ENCODE results near the gene DDRGK1. TPM values are rescaled to one million over a fixed set of nuclear protein-coding genes. Genes with fewer than 3 reads are reported as not detected.

DDRGK1 gene
- polyA plus RNA-seq, 2 of the 4 experiments (the other 2 are of a cell fraction) = 87.4 to 120 TPM

GRCh38 chr20:3163099-3164042 is 41.1 kb downstream of the DDRGK1 start:
- CTCF ChIA-PET = interaction anchor here (0.6 to 3.3 kb wide), 6 partner anchors 8 to 54 kb away, joined by 3 to 17 read pairs (median 4); no protein-coding TSS in a partner anchor
- ATAC-seq (no peak; a peak in 1 of 6 replicates), FAIRE-seq (no peak), DNase-seq (ENCODE audit: low read depth in 1 of 2, low spot score in 1 of 2) (no peak)
- no peak overlapping the region for H3K4me2 ChIP-seq
- H3K27ac ChIP-seq = no peak overlapping the region
- TF ChIP-seq MAZ (IDR thresholded peaks at IDR 0.05; ENCODE audit: borderline replicate concordance, low read depth, low read length) (no peak), MAFK (IDR thresholded peaks at IDR 0.05; ENCODE audit: partially characterized antibody) (no peak), FOXS1 (CRISPR knock-in tag; IDR thresholded peaks at IDR 0.05) (no peak), REST (IDR thresholded peaks at IDR 0.05) (no peak), EHMT2 (IDR thresholded peaks at IDR 0.05; ENCODE audit: low read depth) (no peak), RARB (CRISPR knock-in tag; IDR thresholded peaks at IDR 0.05) (no peak), CEBPB (IDR thresholded peaks at IDR 0.05) (no peak), BHLHE40 (IDR thresholded peaks at IDR 0.05; ENCODE audit: low read depth, low read length) (no peak), NFE2L2 (conservative IDR thresholded peaks at IDR 0.05; ENCODE audit: low read length) (no peak), KDM5A (IDR thresholded peaks at IDR 0.05) (no peak), ZFP36 (IDR thresholded peaks at IDR 0.05; ENCODE audit: borderline replicate concordance, partially characterized antibody) (no peak)
- TF ChIP-seq, protein P1, sequence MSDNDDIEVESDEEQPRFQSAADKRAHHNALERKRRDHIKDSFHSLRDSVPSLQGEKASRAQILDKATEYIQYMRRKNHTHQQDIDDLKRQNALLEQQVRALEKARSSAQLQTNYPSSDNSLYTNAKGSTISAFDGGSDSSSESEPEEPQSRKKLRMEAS (IDR thresholded peaks at IDR 0.05) = no peak
- peaks cover 3% of the 10 kb centered on the region; the same call in 2 of the 3 replicates for H3K4me1 ChIP-seq
- H3K4me3 ChIP-seq = no peak overlapping the region
- POLR2A ChIA-PET = no interaction called here
- 81% methylated on average over 14 of the region's 14 CpGs for WGBS (ENCODE audit: missing lambda C conversion rate)
- H3K9me3 ChIP-seq = no peaks in the 10 kb centered on the region

GRCh38 chr20:3162080-3162611 is 42.3 kb downstream of the DDRGK1 start:
- POLR2A ChIA-PET = no interaction called here
- no peak for FAIRE-seq
- H3K4me1 ChIP-seq = peaks cover 16% of the 10 kb centered on the region; the same call in 2 of the 3 replicates
- no peak overlapping the region for H3K4me2 ChIP-seq
- no peaks in the 10 kb centered on the region for H3K9me3 ChIP-seq
- ATAC-seq = no peak
- no peak overlapping the region for H3K4me3 ChIP-seq
- TF ChIP-seq, protein P2, sequence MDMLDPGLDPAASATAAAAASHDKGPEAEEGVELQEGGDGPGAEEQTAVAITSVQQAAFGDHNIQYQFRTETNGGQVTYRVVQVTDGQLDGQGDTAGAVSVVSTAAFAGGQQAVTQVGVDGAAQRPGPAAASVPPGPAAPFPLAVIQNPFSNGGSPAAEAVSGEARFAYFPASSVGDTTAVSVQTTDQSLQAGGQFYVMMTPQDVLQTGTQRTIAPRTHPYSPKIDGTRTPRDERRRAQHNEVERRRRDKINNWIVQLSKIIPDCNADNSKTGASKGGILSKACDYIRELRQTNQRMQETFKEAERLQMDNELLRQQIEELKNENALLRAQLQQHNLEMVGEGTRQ (IDR thresholded peaks at IDR 0.05) = no peak
- TF ChIP-seq RAD21 (conservative IDR thresholded peaks at IDR 0.05 in 1 of 2, IDR thresholded peaks at IDR 0.05 in 1 of 2) (no peak), KDM5A (IDR thresholded peaks at IDR 0.05) (no peak), SREBF2 (IDR thresholded peaks at IDR 0.05) (no peak), CHD2 (IDR thresholded peaks at IDR 0.05; ENCODE audit: low read length, partially characterized antibody) (no peak), SMC3 (IDR thresholded peaks at IDR 0.05) (no peak), NFE2L2 (conservative IDR thresholded peaks at IDR 0.05; ENCODE audit: low read length) (no peak), ZFP36 (IDR thresholded peaks at IDR 0.05; ENCODE audit: borderline replicate concordance, partially characterized antibody) (no peak), E2F6 (IDR thresholded peaks at IDR 0.05; ENCODE audit: borderline replicate concordance, low read depth) (no peak), ZNF302 (CRISPR knock-in tag; IDR thresholded peaks at IDR 0.05) (no peak), POLR2AphosphoS2 (conservative IDR thresholded peaks at IDR 0.05; ENCODE audit: low read length) (no peak), NPAS2 (CRISPR knock-in tag; IDR thresholded peaks at IDR 0.05; ENCODE audit: borderline replicate concordance) (no peak), MYC (IDR thresholded peaks at IDR 0.05; ENCODE audit: borderline replicate concordance, low read length) (no peak)
- TF ChIP-seq, protein P1 (IDR thresholded peaks at IDR 0.05) = no peak
- TF ChIP-seq, protein P3, sequence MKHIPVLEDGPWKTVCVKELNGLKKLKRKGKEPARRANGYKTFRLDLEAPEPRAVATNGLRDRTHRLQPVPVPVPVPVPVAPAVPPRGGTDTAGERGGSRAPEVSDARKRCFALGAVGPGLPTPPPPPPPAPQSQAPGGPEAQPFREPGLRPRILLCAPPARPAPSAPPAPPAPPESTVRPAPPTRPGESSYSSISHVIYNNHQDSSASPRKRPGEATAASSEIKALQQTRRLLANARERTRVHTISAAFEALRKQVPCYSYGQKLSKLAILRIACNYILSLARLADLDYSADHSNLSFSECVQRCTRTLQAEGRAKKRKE (CRISPR knock-in tag; IDR thresholded peaks at IDR 0.05; ENCODE audit: low read depth) = no peak
- TF ChIP-seq, protein P4, sequence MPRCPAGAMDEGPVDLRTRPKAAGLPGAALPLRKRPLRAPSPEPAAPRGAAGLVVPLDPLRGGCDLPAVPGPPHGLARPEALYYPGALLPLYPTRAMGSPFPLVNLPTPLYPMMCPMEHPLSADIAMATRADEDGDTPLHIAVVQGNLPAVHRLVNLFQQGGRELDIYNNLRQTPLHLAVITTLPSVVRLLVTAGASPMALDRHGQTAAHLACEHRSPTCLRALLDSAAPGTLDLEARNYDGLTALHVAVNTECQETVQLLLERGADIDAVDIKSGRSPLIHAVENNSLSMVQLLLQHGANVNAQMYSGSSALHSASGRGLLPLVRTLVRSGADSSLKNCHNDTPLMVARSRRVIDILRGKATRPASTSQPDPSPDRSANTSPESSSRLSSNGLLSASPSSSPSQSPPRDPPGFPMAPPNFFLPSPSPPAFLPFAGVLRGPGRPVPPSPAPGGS (IDR thresholded peaks at IDR 0.05) = no peak
- no peak for DNase-seq (ENCODE audit: low read depth in 1 of 2, low spot score in 1 of 2)
- WGBS (ENCODE audit: missing lambda C conversion rate) = 57% methylated on average over 11 of the region's 11 CpGs
- CTCF ChIA-PET = interaction anchor here (0.6 to 3.3 kb wide), 5 partner anchors 10 to 108 kb away, joined by 3 to 17 read pairs (median 3); no protein-coding TSS in a partner anchor
- H3K27ac ChIP-seq = no peak overlapping the region
